Heart right ventricle (tissue), 16 donors: ENCODE data around the gene TBC1D22A. TPM values are rescaled to one million over a fixed set of nuclear protein-coding genes. Genes with fewer than 3 reads are reported as not detected.

Experiments
- ATAC-seq, 8 donors: fragments of 200-7000 bp; cut with Tn5 transposase; one replicate each; pipeline ENCODE4 v1.9.1; 2020; ENCODE audit warnings: mild to moderate bottlenecking in 8 of 8, moderate library complexity in 8 of 8, moderate number of reproducible peaks in 1 of 8
- DNase-seq, 2 donors: peaks; one replicate each; pipeline ENCODE4 v3.0.0-alpha.2; 2020
- H3K27ac ChIP-seq, 10 donors: fragments of 200-600 bp; sonication (generic) in 2 of 10; one replicate each; pipeline versions ENCODE4 v1.5.0 to v1.8.0; 2020 to 2022; ENCODE audit warnings: mild to moderate bottlenecking in 3 of 10
- H3K27me3 ChIP-seq, 7 donors: fragments of 200-600 bp; one replicate each; pipeline ENCODE4 v1.8.0; 2021 to 2022; ENCODE audit warnings: mild to moderate bottlenecking in 2 of 7
- H3K36me3 ChIP-seq, 9 donors: fragments of 200-600 bp; sonication (generic) in 1 of 9; one replicate each; pipeline versions ENCODE4 v1.5.0 to v1.8.0; 2020 to 2022; ENCODE audit warnings: mild to moderate bottlenecking in 2 of 9
- H3K4me1 ChIP-seq, 9 donors: fragments of 200-600 bp; sonication (generic) in 1 of 9; one replicate each; pipeline versions ENCODE4 v1.5.0 to v1.8.0; 2020 to 2022; ENCODE audit warnings: mild to moderate bottlenecking in 4 of 9
- H3K4me3 ChIP-seq, 10 donors: fragments of 200-600 bp; sonication (generic) in 2 of 10; one replicate each; pipeline versions ENCODE4 v1.5.0 to v1.8.0; 2020 to 2022; ENCODE audit warnings: mild to moderate bottlenecking in 7 of 10, moderate library complexity in 2 of 10
- H3K9me3 ChIP-seq, 11 donors: fragments of 200-600 bp in 10 of 11; sonication (generic) in 2 of 11; one replicate each; pipeline versions ENCODE4 v1.5.0 to v1.8.0; 2013 to 2022; ENCODE audit warnings: mild to moderate bottlenecking in 2 of 11, control low read depth in 1 of 11, moderate library complexity in 1 of 11
- WGBS, 2 donors: extraction: QIAGEN DNeasy Blood & Tissue Kit; methylation state at CpG; one replicate each; pipeline ENCODE4 v1.1.7; 2013; ENCODE audit warnings: inconsistent platforms in 1 of 2; 5-methylcytosine and 5-hydroxymethylcytosine counted together
- intact Hi-C, 10 donors: fragments of 100-400 bp; cut with DNase I; formaldehyde crosslinking; loops; one replicate each; pipeline versions ENCODE4 v1.11.1 to v1.14.2; 2022
- polyA plus RNA-seq, 2 donors: library from polyadenylated mRNA; stranded (reverse); fragments of 200-250 nt; gene quantifications; one replicate each; pipeline ENCODE4 v1.2.3, GENCODE V29; 2013
- total RNA-seq, 10 donors: library from RNA; stranded (reverse); fragmentation: NEBNext Ultra II Directional in 3 of 10; extraction: Animal tissue kit (Norgen Biotek cat#: 25700) in 3 of 10; gene quantifications; one replicate each; pipeline versions ENCODE4 v1.2.1 to v1.2.4, GENCODE V29; 2021 to 2023
- TF ChIP-seq, protein P1 (sequence below), 9 donors: fragments of 200-600 bp; sonication (generic) in 2 of 9; IDR thresholded peaks; one replicate each; pipeline versions ENCODE4 v1.5.0 to v1.8.0; 2021 to 2022; ENCODE audit warnings: antibody characterized with exemption in 9 of 9, mild to moderate bottlenecking in 5 of 9, moderate library complexity in 1 of 9
- donor health status: Arrhythmogenic right ventricular cardiomyopathy.
- donor health status: ischemic (EF 13 %, LVEDD 7.1; RV severe dilation, severe dysfunction).
- donor health status: healthy with polysubstance abuse.
- donor health status: DM: no; HTN: yes; CAD: no.
- donor health status: DM: no; HTN: no; CAD: no.
- donor health status: ischemic (EF 25% LVEDD 6.9; RV normal size, moderate dysfunction).
- donor health status: ischemic (EF 25% LVEDD 5.7; RV mildly dilated, moderate dysfunction).
- donor health status: healthy.
- donor health status: DM: yes; HTN: yes; CAD: no.
- donor health status: Ischemic cardiomyopathy.
- donor health status: ischemic (EF 35%, LVEDD 5.7; RV mildly dilated, moderate dysfunction).
- donor health status: nonischemic (EF 11% LVEDD 7.7; RV severe dilation, severe dysfunction).
- donor health status: DM: yes; HTN: yes; CAD: no.
- donor health status: PGD.
- donor health status: ischemic (EF 29% LVEDD 5.4; RV normal size, mild dysfunction).
- donor health status: nonischemic (EF 23%, LVEDD 6.1; RV moderate dilation, normal function).

Gene TBC1D22A
- total and polyA plus RNA-seq, 12 donors = 7.2 to 27.9 (median 17.9) TPM

DNA sequence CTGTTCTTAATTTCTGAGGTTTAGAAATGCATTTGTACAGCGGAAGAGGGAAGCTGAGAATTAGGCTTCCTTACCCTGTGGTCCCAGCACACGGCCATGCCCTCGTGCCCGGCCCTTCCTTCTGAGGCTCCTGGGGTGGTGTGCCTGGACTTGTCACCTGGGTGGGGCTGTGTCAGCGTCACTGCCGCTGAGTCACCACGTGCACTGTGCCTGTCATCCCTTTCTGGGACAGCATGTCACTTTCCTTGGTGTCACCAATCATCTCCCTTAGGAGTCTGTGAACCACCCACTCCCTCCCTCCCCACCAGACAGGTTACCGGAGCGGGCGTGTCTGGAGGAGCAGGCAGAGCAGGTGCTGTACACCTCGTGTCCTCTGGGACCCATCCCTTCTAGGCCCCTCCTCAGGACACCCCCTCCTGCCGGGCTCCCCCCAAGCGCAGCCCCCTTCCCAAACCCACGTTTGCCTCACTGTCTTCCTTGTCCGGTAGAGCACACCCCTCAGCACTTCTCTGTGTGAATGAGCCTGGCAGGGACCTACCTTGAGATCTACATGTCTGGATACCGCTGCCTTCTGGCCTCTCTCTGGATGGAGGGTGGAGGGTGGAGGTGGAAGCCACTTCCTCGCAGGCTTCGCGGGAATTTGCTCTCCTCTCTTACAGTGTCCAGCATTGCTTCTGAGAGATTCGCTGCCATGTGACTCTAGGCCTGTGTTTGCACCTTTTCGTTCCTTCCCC, 367.6 kb downstream of the TBC1D22A start:
- intact Hi-C loops = no loop called here
- Histone ChIP-seq H3K36me3 (peaks cover 0 to 5% (median 0%) of the 10 kb centered on the region in 9 donors), H3K4me1 (no peaks in the 10 kb centered on the region), H3K27me3 (no peaks in the 10 kb centered on the region), H3K4me3 (no peak overlapping the region), H3K27ac (no peak overlapping the region), H3K9me3 (no peaks in the 10 kb centered on the region)
- TF ChIP-seq, protein P1, sequence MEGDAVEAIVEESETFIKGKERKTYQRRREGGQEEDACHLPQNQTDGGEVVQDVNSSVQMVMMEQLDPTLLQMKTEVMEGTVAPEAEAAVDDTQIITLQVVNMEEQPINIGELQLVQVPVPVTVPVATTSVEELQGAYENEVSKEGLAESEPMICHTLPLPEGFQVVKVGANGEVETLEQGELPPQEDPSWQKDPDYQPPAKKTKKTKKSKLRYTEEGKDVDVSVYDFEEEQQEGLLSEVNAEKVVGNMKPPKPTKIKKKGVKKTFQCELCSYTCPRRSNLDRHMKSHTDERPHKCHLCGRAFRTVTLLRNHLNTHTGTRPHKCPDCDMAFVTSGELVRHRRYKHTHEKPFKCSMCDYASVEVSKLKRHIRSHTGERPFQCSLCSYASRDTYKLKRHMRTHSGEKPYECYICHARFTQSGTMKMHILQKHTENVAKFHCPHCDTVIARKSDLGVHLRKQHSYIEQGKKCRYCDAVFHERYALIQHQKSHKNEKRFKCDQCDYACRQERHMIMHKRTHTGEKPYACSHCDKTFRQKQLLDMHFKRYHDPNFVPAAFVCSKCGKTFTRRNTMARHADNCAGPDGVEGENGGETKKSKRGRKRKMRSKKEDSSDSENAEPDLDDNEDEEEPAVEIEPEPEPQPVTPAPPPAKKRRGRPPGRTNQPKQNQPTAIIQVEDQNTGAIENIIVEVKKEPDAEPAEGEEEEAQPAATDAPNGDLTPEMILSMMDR (IDR thresholded peaks at IDR 0.05) = no peak
- ATAC-seq = peak in 1 of 8 donors; percentile 14
- 91 to 92% methylated on average over 21 of the region's 21 CpGs for WGBS, 2 donors
- no peak for DNase-seq

DNA sequence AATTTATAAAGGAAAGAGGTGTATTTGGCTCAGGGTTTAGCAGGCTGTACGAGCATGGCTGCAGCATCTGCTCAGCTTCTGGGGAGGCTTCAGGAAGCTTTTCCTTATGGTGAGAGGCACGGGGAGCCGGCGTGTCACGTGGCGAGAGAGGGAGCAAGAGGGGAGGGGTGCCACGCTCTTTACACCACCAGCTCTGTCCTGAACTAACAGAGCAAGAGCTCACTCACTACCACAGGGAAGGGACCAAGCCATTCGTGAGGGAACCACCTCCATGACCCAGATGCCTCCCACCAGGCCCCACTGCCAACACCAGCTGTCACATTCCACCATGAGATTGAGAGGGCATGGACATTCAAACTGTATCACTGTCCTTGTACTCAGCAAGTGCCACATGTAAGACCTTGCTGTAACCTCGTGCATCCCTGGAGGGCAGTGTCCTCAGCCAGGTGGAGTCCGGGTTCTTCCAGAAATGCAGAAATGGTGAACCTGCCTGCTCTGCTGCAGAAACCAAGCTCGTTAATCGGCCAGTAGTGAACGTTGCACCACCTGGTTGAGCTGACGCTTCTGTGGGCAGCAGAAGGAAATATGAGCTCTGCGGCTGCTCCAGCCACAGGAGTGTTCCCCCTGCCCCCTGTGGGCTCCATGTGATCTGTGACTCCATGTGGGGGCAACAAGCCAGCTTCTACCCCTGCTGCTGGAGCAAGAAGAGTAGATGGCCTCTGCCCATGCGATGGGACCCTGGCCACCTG, 368.6 kb downstream of the TBC1D22A start:
- no peak for DNase-seq
- Histone ChIP-seq H3K36me3 (peaks cover 0 to 5% (median 0%) of the 10 kb centered on the region in 9 donors), H3K9me3 (no peaks in the 10 kb centered on the region), H3K4me1 (no peaks in the 10 kb centered on the region), H3K27me3 (no peaks in the 10 kb centered on the region), H3K27ac (no peak overlapping the region), H3K4me3 (no peak overlapping the region)
- WGBS, 2 donors = 90 to 93% methylated on average over 16 of the region's 16 CpGs
- no peak for ATAC-seq
- intact Hi-C loops = no loop called here
- TF ChIP-seq, protein P1 (IDR thresholded peaks at IDR 0.05) = no peak

DNA sequence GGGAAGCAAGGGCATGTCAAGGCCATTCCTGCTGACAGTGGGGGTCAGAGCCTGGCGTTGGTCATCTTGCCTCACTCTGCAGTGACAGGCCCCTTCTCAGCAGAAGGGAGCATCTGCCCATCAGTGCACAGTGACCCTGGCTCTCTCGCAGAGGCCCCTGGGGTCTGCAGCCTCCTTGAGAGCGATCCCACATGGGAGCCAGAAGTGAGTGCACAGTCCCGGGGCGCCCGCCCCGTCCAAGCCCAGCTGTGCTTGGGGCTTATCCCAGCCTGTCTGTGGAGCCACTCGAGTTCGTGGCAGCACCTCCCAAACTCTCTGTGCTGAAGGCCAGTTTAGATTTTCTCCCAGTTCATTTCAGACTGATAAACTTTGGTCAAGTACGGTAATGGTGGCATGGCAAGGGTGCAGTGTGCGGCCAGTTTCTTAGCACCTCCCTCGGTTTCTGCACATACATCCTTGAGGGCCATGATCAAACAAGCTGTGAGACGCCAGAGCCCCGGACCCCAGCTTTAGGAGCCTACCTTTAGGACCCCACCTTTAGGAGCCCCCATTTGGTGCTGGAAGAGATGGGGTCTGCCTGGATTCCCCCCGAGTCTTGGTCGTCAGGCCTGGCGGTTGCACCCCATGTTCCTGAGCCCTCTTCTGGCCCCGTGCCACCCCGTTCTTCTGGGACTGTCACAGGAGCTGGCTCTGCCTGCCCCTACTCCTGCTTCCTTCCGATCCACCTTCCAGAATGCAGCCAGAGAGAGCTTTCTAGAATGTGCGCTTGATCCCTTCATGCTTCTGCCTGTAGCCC, 369.4 kb downstream of the TBC1D22A start:
- Histone ChIP-seq H3K27ac (no peak overlapping the region), H3K9me3 (no peaks in the 10 kb centered on the region), H3K4me1 (no peaks in the 10 kb centered on the region), H3K27me3 (no peaks in the 10 kb centered on the region), H3K36me3 (peaks cover 0 to 5% (median 0%) of the 10 kb centered on the region in 9 donors), H3K4me3 (no peak overlapping the region)
- ATAC-seq (no peak), DNase-seq (no peak)
- intact Hi-C loops = no loop called here
- TF ChIP-seq, protein P1 (IDR thresholded peaks at IDR 0.05) = no peak
- WGBS, 2 donors = 97% methylated on average over 21 of the region's 21 CpGs

DNA sequence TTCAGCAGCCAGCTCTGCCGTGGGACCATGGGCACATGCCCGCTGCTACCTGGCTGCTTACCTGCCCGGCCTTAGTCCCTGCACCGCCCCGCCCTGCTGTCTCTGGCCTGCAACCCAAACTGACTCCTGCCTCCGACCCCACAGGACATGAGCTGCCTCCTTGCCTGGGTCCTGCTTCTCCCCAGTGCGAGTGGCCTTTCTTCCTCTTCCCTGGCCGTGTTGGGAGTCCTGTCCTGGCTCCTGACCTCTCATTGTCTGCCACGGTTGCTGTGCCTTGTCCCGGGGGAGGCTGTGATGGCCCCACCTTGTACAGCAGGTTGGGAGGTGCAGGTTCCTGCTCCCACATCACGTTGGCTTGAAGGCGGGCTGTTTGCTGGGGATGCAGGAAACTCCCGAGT, 370.0 kb downstream of the TBC1D22A start:
- Histone ChIP-seq H3K27me3 (no peaks in the 10 kb centered on the region), H3K27ac (no peak overlapping the region), H3K9me3 (no peaks in the 10 kb centered on the region), H3K4me1 (no peaks in the 10 kb centered on the region), H3K36me3 (peaks cover 0 to 5% (median 0%) of the 10 kb centered on the region in 9 donors), H3K4me3 (no peak overlapping the region)
- TF ChIP-seq, protein P1 (IDR thresholded peaks at IDR 0.05) = no peak
- no peak for DNase-seq
- WGBS, 2 donors = 83 to 87% methylated on average over 13 of the region's 13 CpGs
- intact Hi-C loops = no loop called here
- no peak for ATAC-seq
